AG09319 (cell line): ENCODE measurements around the gene SGCE.
A peak's percentile ranks its signal among the peaks of the same experiment; 100 is the strongest.

Source experiments
- DNase-seq: peaks from one replicate; pipeline ENCODE4 v3.0.0-alpha.2; 2010; ENCODE audit warnings: low read depth; ENCODE audit errors: extremely low read depth
- CTCF ChIP-seq: IDR thresholded peaks from 2 replicates; pipeline ENCODE4 v1.5.1; 2011; ENCODE audit warnings: low read depth, mild to moderate bottlenecking, inconsistent platforms, low read length, moderate library complexity

Gene SGCE

GRCh38 chr7:94588075-94588474 is 67.9 kb downstream of the SGCE start:
- TF ChIP-seq CTCF: no peak
- DNase-seq: no peak

GRCh38 chr7:94584113-94584512 is 71.8 kb downstream of the SGCE start:
- peak; percentile 23 for DNase-seq

GRCh38 chr7:94580601-94581000 is 75.3 kb downstream of the SGCE start:
- TF ChIP-seq CTCF: no peak
- DNase-seq: no peak

More at GRCh38 chr7:94584113-94584512, 71.8 kb downstream of the SGCE start:
- no peak for TF ChIP-seq CTCF

GRCh38 chr7:94579470-94579869 is 76.5 kb downstream of the SGCE start:
- no peak for TF ChIP-seq CTCF
- DNase-seq: no peak

- no peak for DNase-seq
- TF ChIP-seq CTCF: no peak
These were observed 77.3 kb downstream of the SGCE start for GRCh38 chr7:94578614-94579013.

- no peak for TF ChIP-seq CTCF
- no peak for DNase-seq
These were observed 78.6 kb downstream of the SGCE start for GRCh38 chr7:94577357-94577756.

GRCh38 chr7:94576316-94576715 is 79.6 kb downstream of the SGCE start:
- TF ChIP-seq CTCF: no peak
- DNase-seq: no peak

- no peak for TF ChIP-seq CTCF
- DNase-seq: no peak
These were observed 80.3 kb downstream of the SGCE start for GRCh38 chr7:94575646-94576045.
